ENCODE measurements around the gene HNRNPLL. TPM values are rescaled to one million over a fixed set of nuclear protein-coding genes. Genes with fewer than 3 reads are reported as not detected.
"Not testable (repeated sequence)": the region's sequence is repeated elsewhere in the genome, so short reads cannot be mapped to it uniquely, and the experiment has no call there.

The HNRNPLL gene
- total RNA-seq, 1 donor from 2014 or later = 10.6 TPM

DNA sequence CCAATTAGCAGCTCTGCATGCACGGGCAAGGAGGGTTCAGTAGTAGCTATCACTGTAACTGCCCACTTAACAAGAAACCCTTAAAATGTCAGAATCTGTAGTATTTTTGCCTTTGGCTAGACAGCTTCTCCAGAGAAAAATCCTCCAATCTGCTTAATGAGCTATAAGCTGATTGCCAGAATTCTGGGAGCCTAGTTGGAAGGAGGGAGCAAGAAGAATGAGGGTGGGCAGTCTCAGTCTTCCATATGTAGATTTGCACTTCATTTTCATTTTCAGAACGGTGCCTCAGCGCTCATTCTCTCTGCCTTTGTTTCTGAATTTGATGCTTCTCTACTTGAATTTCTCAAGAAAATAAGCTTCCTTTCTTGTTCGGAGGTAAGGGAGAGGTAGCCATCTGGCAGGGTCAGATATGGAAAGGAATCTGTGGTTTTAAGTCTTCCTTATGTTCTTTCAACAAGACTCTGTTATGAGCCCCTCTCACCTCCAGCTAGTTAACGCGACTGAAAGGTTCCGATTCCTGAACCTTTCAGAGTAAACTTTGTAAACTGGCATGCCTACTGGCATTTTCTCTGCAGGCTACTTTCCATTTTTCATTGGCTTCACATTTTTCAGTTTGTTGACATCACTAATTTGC is 53.5 kb downstream of the HNRNPLL start:
- no peaks in the 10 kb centered on the region for H3K9me3 ChIP-seq
- H3K4me3 ChIP-seq = no peak overlapping the region
- intact Hi-C loops (cut with DNase I) = no loop called here
- no peaks in the 10 kb centered on the region for H3K36me3 ChIP-seq
- no peaks in the 10 kb centered on the region for H3K4me1 ChIP-seq
- no peaks in the 10 kb centered on the region for H3K27me3 ChIP-seq
- DNase-seq (ENCODE audit: low spot score in 2 of 2) = no peak
- TF ChIP-seq, protein P1, sequence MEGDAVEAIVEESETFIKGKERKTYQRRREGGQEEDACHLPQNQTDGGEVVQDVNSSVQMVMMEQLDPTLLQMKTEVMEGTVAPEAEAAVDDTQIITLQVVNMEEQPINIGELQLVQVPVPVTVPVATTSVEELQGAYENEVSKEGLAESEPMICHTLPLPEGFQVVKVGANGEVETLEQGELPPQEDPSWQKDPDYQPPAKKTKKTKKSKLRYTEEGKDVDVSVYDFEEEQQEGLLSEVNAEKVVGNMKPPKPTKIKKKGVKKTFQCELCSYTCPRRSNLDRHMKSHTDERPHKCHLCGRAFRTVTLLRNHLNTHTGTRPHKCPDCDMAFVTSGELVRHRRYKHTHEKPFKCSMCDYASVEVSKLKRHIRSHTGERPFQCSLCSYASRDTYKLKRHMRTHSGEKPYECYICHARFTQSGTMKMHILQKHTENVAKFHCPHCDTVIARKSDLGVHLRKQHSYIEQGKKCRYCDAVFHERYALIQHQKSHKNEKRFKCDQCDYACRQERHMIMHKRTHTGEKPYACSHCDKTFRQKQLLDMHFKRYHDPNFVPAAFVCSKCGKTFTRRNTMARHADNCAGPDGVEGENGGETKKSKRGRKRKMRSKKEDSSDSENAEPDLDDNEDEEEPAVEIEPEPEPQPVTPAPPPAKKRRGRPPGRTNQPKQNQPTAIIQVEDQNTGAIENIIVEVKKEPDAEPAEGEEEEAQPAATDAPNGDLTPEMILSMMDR (IDR thresholded peaks at IDR 0.05) = no peak
- no peak overlapping the region for H3K27ac ChIP-seq

DNA sequence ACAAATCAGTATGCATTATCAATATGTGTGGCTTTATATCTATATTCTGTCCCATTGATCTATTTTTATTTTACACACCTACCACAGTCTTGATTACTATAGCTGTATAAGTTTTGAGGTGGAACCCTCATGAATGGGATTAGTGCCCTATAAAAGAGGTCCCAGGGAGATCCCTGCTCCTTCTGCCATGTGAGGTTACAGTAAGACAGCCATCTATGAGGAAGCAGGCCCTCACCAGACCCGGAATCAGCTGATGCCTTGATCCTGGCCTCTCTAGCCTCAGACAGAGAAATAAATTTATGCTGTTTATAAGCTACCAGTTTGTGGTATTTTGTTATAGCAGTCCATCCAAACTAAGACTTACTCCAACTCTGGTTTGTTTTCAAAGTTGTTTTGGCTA is 54.9 kb downstream of the HNRNPLL start:
- no peak overlapping the region for H3K27ac ChIP-seq
- intact Hi-C loops (cut with DNase I) = no loop called here
- TF ChIP-seq, protein P1 (IDR thresholded peaks at IDR 0.05) = no peak
- no peaks in the 10 kb centered on the region for H3K4me1 ChIP-seq
- H3K27me3 ChIP-seq = no peaks in the 10 kb centered on the region
- H3K9me3 ChIP-seq = no peaks in the 10 kb centered on the region
- H3K4me3 ChIP-seq = no peak overlapping the region
- no peak for DNase-seq (ENCODE audit: low spot score in 2 of 2)
- no peaks in the 10 kb centered on the region for H3K36me3 ChIP-seq

DNA sequence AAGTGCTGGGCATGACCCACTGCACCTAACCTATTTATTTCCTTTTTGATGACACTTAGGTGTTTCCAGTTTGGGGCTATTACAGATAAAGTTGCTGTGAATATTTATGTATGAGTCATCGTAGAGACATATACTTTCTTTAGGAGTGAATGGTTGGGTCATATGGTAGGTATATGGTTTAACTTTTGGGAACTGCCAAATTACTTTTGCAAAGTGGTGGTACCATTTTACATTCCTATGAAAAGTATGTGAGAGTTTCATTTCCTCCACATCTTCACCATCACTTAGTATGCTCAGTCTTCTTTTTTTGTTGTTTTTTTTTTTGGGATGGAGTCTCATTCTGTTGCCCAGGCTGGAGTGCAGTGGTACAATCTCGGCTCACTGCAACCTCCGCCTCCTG is 56.1 kb downstream of the HNRNPLL start:
- intact Hi-C loops (cut with DNase I) = no loop called here
- TF ChIP-seq, protein P1 (IDR thresholded peaks at IDR 0.05) = no peak

DNA sequence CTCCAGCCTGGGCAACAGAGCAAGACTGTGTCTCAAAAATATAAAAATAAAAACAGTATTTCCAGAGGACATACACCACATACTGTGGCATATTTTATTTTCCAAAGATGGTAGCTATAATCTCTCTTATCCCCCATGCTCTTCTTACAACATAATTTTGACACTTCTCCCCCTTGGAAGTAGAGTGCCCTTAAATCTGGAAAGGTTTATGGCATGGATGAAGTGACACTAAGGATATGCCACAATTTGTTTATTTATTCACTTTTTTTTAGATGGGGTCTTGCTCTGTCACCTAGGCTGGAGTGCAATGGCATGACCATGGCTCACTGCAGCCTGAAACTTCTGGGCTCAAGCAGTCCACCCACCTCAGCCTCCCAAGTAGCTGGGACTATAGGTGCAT is 56.7 kb downstream of the HNRNPLL start:
- no peak for DNase-seq (ENCODE audit: low spot score in 2 of 2)
- Histone ChIP-seq H3K27me3 (no peaks in the 10 kb centered on the region), H3K4me1 (no peaks in the 10 kb centered on the region), H3K4me3 (no peak overlapping the region), H3K36me3 (no peaks in the 10 kb centered on the region), H3K9me3 (no peaks in the 10 kb centered on the region), H3K27ac (no peak overlapping the region)
- intact Hi-C loops (cut with DNase I) = no loop called here
- TF ChIP-seq, protein P1 (IDR thresholded peaks at IDR 0.05) = no peak

More for the DNA sequence above, 56.1 kb downstream of the HNRNPLL start:
- Histone ChIP-seq H3K27ac (no peak overlapping the region), H3K4me1 (no peaks in the 10 kb centered on the region), H3K27me3 (no peaks in the 10 kb centered on the region), H3K4me3 (no peak overlapping the region), H3K36me3 (no peaks in the 10 kb centered on the region), H3K9me3 (no peaks in the 10 kb centered on the region)
- no peak for DNase-seq (ENCODE audit: low spot score in 2 of 2)

DNA sequence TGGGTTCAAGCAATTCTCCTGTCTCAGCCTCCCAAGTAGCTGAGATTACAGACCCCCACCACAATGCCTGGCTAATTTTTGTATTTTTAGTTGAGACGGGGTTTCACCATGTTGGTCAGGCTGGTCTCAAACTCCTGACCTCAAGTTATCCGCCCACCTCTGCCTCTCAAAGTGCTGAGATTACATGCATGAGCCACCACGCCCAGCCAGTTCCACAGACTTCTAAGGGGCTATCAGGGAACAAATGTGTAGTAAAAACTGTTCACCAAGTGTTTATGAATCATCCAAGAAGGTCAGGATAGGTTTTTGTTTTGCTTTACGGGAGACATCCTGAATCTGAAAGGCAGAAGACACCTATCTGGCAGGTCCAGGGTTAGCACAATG is 60.5 kb downstream of the HNRNPLL start:
- intact Hi-C loops (cut with DNase I); H3K4me1 ChIP-seq; DNase-seq (ENCODE audit: low spot score in 2 of 2); H3K27ac ChIP-seq; H3K4me3 ChIP-seq; H3K9me3 ChIP-seq; H3K27me3 ChIP-seq; H3K36me3 ChIP-seq: not testable (repeated sequence)

DNA sequence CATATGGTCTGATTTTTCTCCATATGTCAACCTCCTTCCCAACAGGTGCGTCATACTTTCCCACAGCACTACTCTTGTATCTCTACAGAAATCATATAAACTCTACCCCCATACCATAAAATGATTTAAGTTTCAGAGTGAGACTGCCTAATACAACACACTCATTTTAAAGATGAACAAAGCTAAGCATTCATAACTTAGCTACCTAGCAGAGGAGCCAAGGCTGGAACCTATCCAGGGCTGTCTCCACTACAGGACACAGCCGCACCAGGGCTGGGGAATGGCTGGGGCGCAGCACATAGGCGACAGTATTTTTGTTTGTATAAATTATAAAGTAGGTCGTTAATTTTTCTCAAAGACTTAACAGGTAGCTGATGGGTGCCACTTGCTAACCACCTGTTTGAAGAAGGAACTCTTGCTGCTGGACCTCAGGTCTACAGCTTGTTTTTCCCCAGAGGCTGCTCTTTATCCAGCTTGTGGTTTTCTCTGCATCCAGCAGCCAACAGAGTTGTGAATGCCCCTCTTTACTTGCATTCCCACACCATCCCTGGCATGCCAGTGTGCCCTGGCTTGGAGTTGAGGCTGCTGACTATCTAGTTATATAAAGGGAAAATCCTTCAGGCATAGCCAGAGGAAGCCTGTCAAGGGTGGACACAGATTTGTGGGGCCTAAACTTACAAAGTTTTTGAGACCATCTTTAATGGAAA is 62.0 kb downstream of the HNRNPLL start:
- H3K4me1 ChIP-seq = peaks cover 0 to 3% of the 10 kb centered on the region in 2 donors
- intact Hi-C loops (cut with DNase I) = no loop called here

More for the DNA sequence above, 62.0 kb downstream of the HNRNPLL start:
- Histone ChIP-seq H3K9me3 (no peaks in the 10 kb centered on the region), H3K36me3 (no peaks in the 10 kb centered on the region), H3K27me3 (no peaks in the 10 kb centered on the region), H3K27ac (no peak overlapping the region), H3K4me3 (no peak overlapping the region)
- DNase-seq (ENCODE audit: low spot score in 2 of 2) = no peak
- TF ChIP-seq, protein P1 (IDR thresholded peaks at IDR 0.05) = no peak
